H1 (cell line): Measurements from ENCODE around the gene AIRE. TPM values are rescaled to one million over a fixed set of nuclear protein-coding genes. Genes with fewer than 3 reads are reported as not detected.
A peak's percentile ranks its signal among the peaks of the same experiment; 100 is the strongest.

Experiments used
- CTCF ChIA-PET: fragments of 300-600 bp; sonication (Branson Sonifier 250); formaldehyde crosslinking; loops from one replicate; lab custom pipeline; 2021; ENCODE audit not compliant: partially characterized antibody; lab: Charles Lee
- POLR2A ChIA-PET: fragments of 300-600 bp; sonication (Branson Sonifier 250); formaldehyde crosslinking; loops from one replicate; lab custom pipeline; 2021; ENCODE audit warnings: inconsistent platforms; ENCODE audit not compliant: partially characterized antibody; lab: Charles Lee
- DNase-seq, 2 experiments: peaks; one replicate each; pipeline versions ENCODE4 v3.0.0 to v3.0.0-alpha.2; 2010 to 2022; ENCODE audit warnings: low spot score in 2 of 2, low read depth in 1 of 2, mixed read lengths in 1 of 2
- FAIRE-seq: peaks from 2 replicates; lab custom pipeline; 2011; peaks lifted over from hg19 to GRCh38; lab: Jason Lieb, UNC
- H2AFZ ChIP-seq: 2 replicates; pipeline ENCODE4 v1.8.1; 2012; ENCODE audit warnings: low read length, inconsistent platforms
- H2AK5ac ChIP-seq: 2 replicates; pipeline ENCODE4 v1.6.1; 2013; ENCODE audit warnings: low read depth, low read length
- H2BK120ac ChIP-seq: replicated peaks from 2 replicates; pipeline ENCODE3; 2013; ENCODE audit warnings: low read depth, low read length, inconsistent platforms
- H2BK12ac ChIP-seq: 2 replicates; pipeline ENCODE4 v1.6.1; 2013; ENCODE audit warnings: low read depth, low read length
- H2BK15ac ChIP-seq: 2 replicates; pipeline ENCODE4 v1.6.1; 2013; ENCODE audit warnings: low read length
- H2BK20ac ChIP-seq: 2 replicates; pipeline ENCODE4 v1.6.1; 2013; ENCODE audit warnings: low read length
- H2BK5ac ChIP-seq: 2 replicates; pipeline ENCODE4 v1.6.1; 2013; ENCODE audit warnings: low read depth, low read length
- H3K14ac ChIP-seq: 2 replicates; pipeline ENCODE4 v1.6.1; 2013; ENCODE audit warnings: inconsistent platforms; ENCODE audit not compliant: insufficient read length
- H3K18ac ChIP-seq: 2 replicates; pipeline ENCODE4 v1.6.1; 2013; ENCODE audit warnings: low read length; ENCODE audit errors: extremely low read depth
- H3K23ac ChIP-seq: 2 replicates; pipeline ENCODE4 v1.6.1; 2013; ENCODE audit warnings: inconsistent platforms; ENCODE audit not compliant: insufficient read length
- H3K23me2 ChIP-seq: 2 replicates; pipeline ENCODE4 v1.6.1; 2013; ENCODE audit warnings: low read depth, low read length
- H3K27ac ChIP-seq: 2 replicates; pipeline ENCODE4 v1.6.1; 2011; ENCODE audit warnings: low read depth, low read length, inconsistent platforms
- H3K27me3 ChIP-seq, 4 experiments: replicated peaks in 1 of 4; 1 replicate in 1 of 4; 2 replicates in 3 of 4; pipeline versions ENCODE4 v1.6.1 to v1.8.1; 2011 to 2013; ENCODE audit warnings: low read length in 3 of 4, mild to moderate bottlenecking in 3 of 4, inconsistent platforms in 2 of 4, mixed read lengths in 2 of 4, moderate library complexity in 1 of 4; ENCODE audit not compliant: control insufficient read depth in 3 of 4, insufficient read depth in 3 of 4; ENCODE audit errors: extremely low read depth in 1 of 4
- H3K36me3 ChIP-seq, 4 experiments: 2 replicates each; pipeline versions ENCODE4 v1.6.1 to v1.8.1; 2011 to 2013; ENCODE audit warnings: mild to moderate bottlenecking in 4 of 4, low read length in 3 of 4, moderate library complexity in 2 of 4, control low read depth in 1 of 4, inconsistent platforms in 1 of 4; ENCODE audit not compliant: insufficient read depth in 4 of 4, control insufficient read depth in 2 of 4
- H3K4ac ChIP-seq: replicated peaks from 2 replicates; pipeline ENCODE3; 2013; ENCODE audit warnings: low read length, low read depth, mixed read lengths, inconsistent platforms; ENCODE audit not compliant: insufficient read length
- H3K4me1 ChIP-seq, 4 experiments: replicated peaks in 1 of 4; 1 replicate in 1 of 4; 2 replicates in 3 of 4; pipeline versions ENCODE4 v1.6.1 to v1.8.1; 2011 to 2013; ENCODE audit warnings: low read length in 3 of 4, inconsistent platforms in 2 of 4, mixed read lengths in 1 of 4; ENCODE audit not compliant: insufficient read depth in 4 of 4, control insufficient read depth in 3 of 4
- H3K4me2 ChIP-seq, 2 experiments: 2 replicates each; pipeline versions ENCODE4 v1.6.1 to v1.8.1; 2011 to 2013; ENCODE audit warnings: low read depth in 2 of 2, low read length in 2 of 2, control low read depth in 1 of 2, inconsistent platforms in 1 of 2, mild to moderate bottlenecking in 1 of 2; ENCODE audit not compliant: insufficient read depth in 1 of 2
- H3K4me3 ChIP-seq, 4 experiments: fragments of 200-600, 300-600 bp in 1 of 4; sonication (generic), shearing (Covaris generic), sonication (Bioruptor Twin) in 1 of 4; 2 replicates each; pipeline versions ENCODE4 v1.5.1 to v1.8.1; 2011 to 2016; ENCODE audit warnings: low read length in 4 of 4, low read depth in 3 of 4, control low read depth in 2 of 4, inconsistent platforms in 2 of 4, mild to moderate bottlenecking in 2 of 4, mixed read lengths in 1 of 4, moderate library complexity in 1 of 4; ENCODE audit not compliant: insufficient read depth in 2 of 4; ENCODE audit errors: extremely low read depth in 1 of 4
- H3K56ac ChIP-seq: replicated peaks from 2 replicates; pipeline ENCODE3; 2013; ENCODE audit warnings: low read depth, mild to moderate bottlenecking, mixed read lengths, low read length, inconsistent platforms; ENCODE audit not compliant: insufficient read length
- H3K79me1 ChIP-seq: 2 replicates; pipeline ENCODE4 v1.6.1; 2013; ENCODE audit warnings: low read depth, low read length, control low read depth
- H3K79me2 ChIP-seq, 2 experiments: 2 replicates each; pipeline versions ENCODE4 v1.6.1 to v1.8.1; 2012 to 2013; ENCODE audit warnings: low read length in 2 of 2, mild to moderate bottlenecking in 2 of 2, inconsistent platforms in 1 of 2; ENCODE audit not compliant: insufficient read depth in 2 of 2, control insufficient read depth in 1 of 2
- H3K9ac ChIP-seq, 4 experiments: replicated peaks in 1 of 4; 1 replicate in 1 of 4; 2 replicates in 3 of 4; pipeline versions ENCODE4 v1.6.1 to v1.8.1; 2011 to 2013; ENCODE audit warnings: low read depth in 3 of 4, low read length in 3 of 4, control low read depth in 2 of 4, mild to moderate bottlenecking in 2 of 4, moderate library complexity in 2 of 4, inconsistent platforms in 1 of 4; ENCODE audit errors: extremely low read depth in 1 of 4
- H3K9me3 ChIP-seq, 2 experiments: 2 replicates each; pipeline versions ENCODE4 v1.6.1 to v1.8.1; 2012 to 2013; ENCODE audit warnings: mild to moderate bottlenecking in 2 of 2, moderate library complexity in 2 of 2, control low read depth in 1 of 2, inconsistent platforms in 1 of 2, low read depth in 1 of 2, low read length in 1 of 2, mixed read lengths in 1 of 2; ENCODE audit not compliant: insufficient read depth in 2 of 2
- H4K20me1 ChIP-seq, 2 experiments: replicated peaks in 1 of 2; 2 replicates each; pipeline versions ENCODE3 to v1.8.1; 2011 to 2013; ENCODE audit warnings: inconsistent platforms in 2 of 2, low read length in 2 of 2, mild to moderate bottlenecking in 1 of 2; ENCODE audit not compliant: insufficient read depth in 2 of 2, control insufficient read depth in 1 of 2
- H4K5ac ChIP-seq: 2 replicates; pipeline ENCODE4 v1.6.1; 2013; ENCODE audit warnings: low read length, low read depth, mixed read lengths, inconsistent platforms; ENCODE audit not compliant: insufficient read length
- H4K8ac ChIP-seq: 2 replicates; pipeline ENCODE4 v1.8.0; 2013; ENCODE audit warnings: mild to moderate bottlenecking, moderate library complexity, low read length, inconsistent platforms; ENCODE audit not compliant: insufficient read depth; ENCODE audit errors: extremely low read depth
- H4K91ac ChIP-seq: replicated peaks from 2 replicates; pipeline ENCODE3; 2013; ENCODE audit warnings: low read length, mixed read lengths, inconsistent platforms; ENCODE audit not compliant: insufficient read length
- MAFK ChIP-seq: IDR thresholded peaks from 2 replicates; pipeline ENCODE4 v1.6.1; 2012; ENCODE audit warnings: low read depth, mild to moderate bottlenecking, improper control_type of control experiment, low read length
- POLR2AphosphoS5 ChIP-seq: IDR thresholded peaks from 2 replicates; pipeline ENCODE4 v1.6.1; 2011; ENCODE audit warnings: low read depth, low read length
- SP1 ChIP-seq: IDR thresholded peaks from 2 replicates; pipeline ENCODE4 v1.6.1; 2011; ENCODE audit warnings: low read depth, low read length
- WGBS, 2 experiments: shearing (Covaris generic) in 1 of 2; methylation state at CpG; one replicate each; pipeline versions ENCODE4 v1.1.6 to v1.1.7; 2013 to 2015; ENCODE audit warnings: low lambda C conversion rate in 2 of 2, mixed read lengths in 2 of 2, inconsistent platforms in 1 of 2, low coverage in 1 of 2, missing lambda C conversion rate in 1 of 2; ENCODE audit not compliant: insufficient replicate concordance in 2 of 2, insufficient coverage in 1 of 2, insufficient read length in 1 of 2; ENCODE audit errors: extremely low coverage in 1 of 2, missing lambda C conversion rate in 1 of 2; 5-methylcytosine and 5-hydroxymethylcytosine counted together
- polyA plus RNA-seq, 7 experiments: library from polyadenylated mRNA; depleted of rRNA in 3 of 7; stranded (reverse) in 5 of 7; unstranded in 2 of 7; fragments of >200 nt in 5 of 7; fragments of 200-250 nt in 2 of 7; gene quantifications; 1 replicate in 5 of 7; 2 replicates in 1 of 7; 4 replicates in 1 of 7; pipeline versions ENCODE4 v1.2.1 to v1.2.3, GENCODE V29; 2011 to 2013; ENCODE audit warnings: missing spikeins in 2 of 7, mixed read lengths in 2 of 7
- total RNA-seq: library from RNA; stranded (reverse); fragmentation: NEBNext Ultra II Directional; extraction: Animal tissue kit (Norgen Biotek cat#: 25700); gene quantifications from 2 replicates; pipeline ENCODE4 v1.2.1, GENCODE V29; 2021

Gene AIRE
- total and polyA plus RNA-seq, 2 of the 8 experiments (the other 6 are each of a cell fraction or from before 2014, with no cell fraction given): 0.09 TPM; not detected in 1

DNA sequence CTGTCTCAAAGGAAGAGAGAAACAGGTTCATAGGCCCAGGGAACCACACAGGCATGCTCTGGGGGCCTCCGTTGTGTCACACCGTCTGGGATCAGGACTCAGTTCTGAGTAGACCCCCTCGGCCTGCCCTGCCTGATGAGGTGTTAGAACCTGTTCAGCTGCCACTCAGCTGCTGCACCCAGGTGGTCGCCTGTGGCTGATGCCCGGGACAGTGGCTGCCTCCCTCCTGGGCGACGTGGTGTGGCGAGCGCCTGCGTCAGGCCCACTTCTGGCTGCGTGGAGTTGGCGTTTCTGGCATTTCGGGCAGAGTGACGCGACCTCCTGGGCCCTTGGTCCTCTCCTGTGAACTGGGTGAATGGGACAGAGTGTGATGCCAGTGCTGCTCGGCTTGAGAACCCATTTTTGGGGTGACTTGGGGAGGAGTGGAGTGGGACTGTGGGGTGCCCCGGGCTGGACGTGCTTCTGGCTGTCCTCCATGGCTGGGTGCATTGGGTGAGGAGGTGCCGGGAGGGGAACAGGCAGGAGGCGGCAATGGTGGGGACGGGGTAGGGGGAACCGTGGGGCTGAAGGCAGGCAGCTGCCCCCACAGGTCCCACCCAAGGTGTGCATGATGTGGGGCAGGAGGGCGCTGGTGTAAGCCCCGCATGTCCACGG is 42.7 kb downstream of the AIRE start:
- FAIRE-seq (no peak), DNase-seq (no peak)
- H2BK5ac ChIP-seq: no peak overlapping the region
- H4K8ac ChIP-seq: no peak overlapping the region
- H2BK120ac ChIP-seq: no peak overlapping the region
- H2BK15ac ChIP-seq: no peak overlapping the region
- WGBS, 2 experiments: 84% methylated on average over 10 of the region's 25 CpGs; no CpG with 5 or more reads in 1 of the 2 experiments
- no peak overlapping the region for H2AFZ ChIP-seq
- H3K56ac ChIP-seq: no peak overlapping the region
- H3K27ac ChIP-seq: no peak overlapping the region
- no peak overlapping the region for H4K5ac ChIP-seq
- no peaks in the 10 kb centered on the region for H3K23me2 ChIP-seq
- no peak overlapping the region for H4K91ac ChIP-seq
- H3K9me3 ChIP-seq: no peaks in the 10 kb centered on the region
- no peak overlapping the region for H2BK20ac ChIP-seq
- TF ChIP-seq SP1 (no peak), POLR2AphosphoS5 (peak; percentile 57), MAFK (no peak)
- H3K4me1 ChIP-seq: no peaks in the 10 kb centered on the region
- no peak overlapping the region for H3K4me3 ChIP-seq
- POLR2A ChIA-PET: interaction anchor here (0.9 to 1.7 kb wide), 2 partner anchors 9 to 14 kb away, joined by 4 to 7 read pairs; no protein-coding TSS in a partner anchor
- peaks cover 0 to 6% of the 10 kb centered on the region in 2 experiments for H4K20me1 ChIP-seq
- H2AK5ac ChIP-seq: no peak overlapping the region
- H3K18ac ChIP-seq: no peak overlapping the region
- H3K4ac ChIP-seq: no peak overlapping the region
- no peaks in the 10 kb centered on the region for H3K27me3 ChIP-seq
- no peak overlapping the region for H3K23ac ChIP-seq
- no peak overlapping the region for H3K9ac ChIP-seq
- H3K14ac ChIP-seq: no peak overlapping the region
- H3K79me1 ChIP-seq: no peaks in the 10 kb centered on the region
- H3K36me3 ChIP-seq: peaks cover 0 to 23% (median 1%) of the 10 kb centered on the region in 4 experiments; a peak in 2 of 8 replicates
- no peak overlapping the region for H3K4me2 ChIP-seq
- no peaks in the 10 kb centered on the region for H3K79me2 ChIP-seq
- no peak overlapping the region for H2BK12ac ChIP-seq
- CTCF ChIA-PET: interaction anchor here (0.9 to 1.6 kb wide), 7 partner anchors 8 to 387 kb away, joined by 3 to 4 read pairs (median 3); no protein-coding TSS in a partner anchor
